ENCODE data around the gene LIPC. TPM values are rescaled to one million over a fixed set of nuclear protein-coding genes. Genes with fewer than 3 reads are reported as not detected.
A peak's percentile ranks its signal among the peaks of the same experiment; 100 is the strongest.

The LIPC gene
- total RNA-seq, 2 experiments from 2014 or later, result 0.61 to 1.2 TPM

- H3K36me3 ChIP-seq (ENCODE audit: insufficient read depth, low read length), result no peaks in the 10 kb centered on the region
- Mint-ChIP-seq H3K36me3 (ENCODE audit: low read depth) (no peaks in the 10 kb centered on the region), H3K27me3 (no peaks in the 10 kb centered on the region), H3K9me3 (no peaks in the 10 kb centered on the region), H3K27ac (no peak overlapping the region), H3K4me1 (ENCODE audit: low read depth) (peaks cover 35% of the 10 kb centered on the region), H3K4me3 (no peak overlapping the region)
- ChIA-PET CTCF (no interaction called here), POLR2A (no interaction called here)
- no peak for TF ChIP-seq CTCF (IDR thresholded peaks at IDR 0.05)
- H3K4me3 ChIP-seq (ENCODE audit: low read length), result no peak overlapping the region
- no peak overlapping the region for H3K27ac ChIP-seq (ENCODE audit: low read depth in 1 of 2, low read length in 2 of 2)
- H3K4me1 ChIP-seq (ENCODE audit: insufficient read depth, low read length), result peaks cover 28% of the 10 kb centered on the region
- intact Hi-C loops (cut with DNase I, micrococcal nuclease), result no loop called here
- H3K9me3 ChIP-seq (ENCODE audit: control insufficient read depth in 1 of 2, insufficient read depth in 1 of 2, low read length in 2 of 2), result no peaks in the 10 kb centered on the region
- no peaks in the 10 kb centered on the region for H3K27me3 ChIP-seq (ENCODE audit: control insufficient read depth in 1 of 2, insufficient read depth in 2 of 2, low read length in 2 of 2)
- DNase-seq (peak in 1 of 14 experiments; percentile 26), ATAC-seq (ENCODE audit: poor library complexity) (no peak)
Measured at GRCh38 chr15:58458076-58458475, 26.3 kb downstream of the LIPC start.

DNA sequence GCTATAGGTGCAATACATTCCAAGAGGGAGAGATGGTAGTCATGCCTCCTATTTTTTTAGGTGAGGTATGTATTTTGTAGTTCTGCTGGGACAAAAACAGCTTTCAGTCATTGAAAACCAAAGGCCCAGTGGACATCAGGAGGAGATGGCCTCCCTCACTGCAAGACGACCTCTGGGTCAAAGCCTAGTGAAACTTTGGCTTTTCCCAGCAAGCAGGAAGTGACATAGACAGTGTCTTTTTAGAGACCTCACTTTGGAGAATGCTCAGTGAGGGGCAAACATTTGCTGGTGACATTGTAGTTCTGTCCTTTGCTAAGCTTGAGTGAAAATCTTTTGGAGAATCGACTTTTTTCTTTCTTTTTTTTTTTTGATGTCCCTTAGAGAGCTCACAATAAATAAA, 27.3 kb downstream of the LIPC start:
- DNase-seq, result peak in 2 of 14 experiments; percentile 29 to 34
- H3K27ac Mint-ChIP-seq, result no peak overlapping the region

DNA sequence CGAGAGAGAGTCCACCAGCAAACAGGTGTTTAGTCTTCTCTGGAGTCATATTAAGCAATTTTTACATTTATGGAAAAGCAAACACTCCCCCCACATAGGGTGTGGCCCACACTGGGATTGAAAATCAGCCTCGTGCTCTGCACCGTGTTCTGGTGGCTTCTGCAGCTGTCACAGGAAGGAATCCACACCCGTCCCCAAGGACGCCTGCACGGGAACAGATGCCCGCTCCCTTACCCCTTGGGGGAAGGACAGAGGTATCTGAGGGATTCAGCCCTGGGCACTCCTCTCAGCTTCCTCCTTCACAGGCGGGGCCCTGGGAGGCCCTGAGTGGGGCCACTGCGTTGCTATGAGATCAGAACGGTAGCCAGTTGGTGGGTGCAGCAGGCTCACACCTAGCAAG, 27.8 kb downstream of the LIPC start:
- Histone ChIP-seq H3K27me3 (ENCODE audit: control insufficient read depth in 1 of 2, insufficient read depth in 2 of 2, low read length in 2 of 2) (no peaks in the 10 kb centered on the region), H3K4me3 (ENCODE audit: low read length) (no peak overlapping the region), H3K9me3 (ENCODE audit: control insufficient read depth in 1 of 2, insufficient read depth in 1 of 2, low read length in 2 of 2) (no peaks in the 10 kb centered on the region), H3K4me1 (ENCODE audit: insufficient read depth, low read length) (peaks cover 26% of the 10 kb centered on the region), H3K27ac (ENCODE audit: low read depth in 1 of 2, low read length in 2 of 2) (no peak overlapping the region), H3K36me3 (ENCODE audit: insufficient read depth, low read length) (no peaks in the 10 kb centered on the region)
- POLR2A ChIA-PET, result no interaction called here
- TF ChIP-seq CTCF (IDR thresholded peaks at IDR 0.05), result no peak
- H3K4me1 Mint-ChIP-seq (ENCODE audit: low read depth), result peaks cover 45% of the 10 kb centered on the region
- DNase-seq, result no peak
- no peak overlapping the region for H3K4me3 Mint-ChIP-seq
- no peaks in the 10 kb centered on the region for H3K9me3 Mint-ChIP-seq
- H3K27ac Mint-ChIP-seq, result no peak overlapping the region
- ATAC-seq (ENCODE audit: poor library complexity), result no peak
- H3K36me3 Mint-ChIP-seq (ENCODE audit: low read depth), result no peaks in the 10 kb centered on the region
- no peaks in the 10 kb centered on the region for H3K27me3 Mint-ChIP-seq
- intact Hi-C loops (cut with DNase I, micrococcal nuclease), result no loop called here
- CTCF ChIA-PET, result interaction anchor here (0.5 kb wide), 1 partner anchor 841 kb away, joined by 4 read pairs; no protein-coding TSS in a partner anchor

More for the DNA sequence above, 27.3 kb downstream of the LIPC start:
- Mint-ChIP-seq H3K4me3 (no peak overlapping the region), H3K9me3 (no peaks in the 10 kb centered on the region), H3K36me3 (ENCODE audit: low read depth) (no peaks in the 10 kb centered on the region), H3K27me3 (no peaks in the 10 kb centered on the region), H3K4me1 (ENCODE audit: low read depth) (peaks cover 42% of the 10 kb centered on the region)
- TF ChIP-seq CTCF (IDR thresholded peaks at IDR 0.05), result no peak
- ATAC-seq (ENCODE audit: poor library complexity), result no peak
- Histone ChIP-seq H3K36me3 (ENCODE audit: insufficient read depth, low read length) (no peaks in the 10 kb centered on the region), H3K9me3 (ENCODE audit: control insufficient read depth in 1 of 2, insufficient read depth in 1 of 2, low read length in 2 of 2) (no peaks in the 10 kb centered on the region), H3K27ac (ENCODE audit: low read depth in 1 of 2, low read length in 2 of 2) (no peak overlapping the region), H3K4me1 (ENCODE audit: insufficient read depth, low read length) (peaks cover 27% of the 10 kb centered on the region), H3K27me3 (ENCODE audit: control insufficient read depth in 1 of 2, insufficient read depth in 2 of 2, low read length in 2 of 2) (no peaks in the 10 kb centered on the region), H3K4me3 (ENCODE audit: low read length) (no peak overlapping the region)
- ChIA-PET POLR2A (no interaction called here), CTCF (no interaction called here)
- intact Hi-C loops (cut with DNase I, micrococcal nuclease), result no loop called here
